ENCODE data around the gene NAA20.

The NAA20 gene

DNA sequence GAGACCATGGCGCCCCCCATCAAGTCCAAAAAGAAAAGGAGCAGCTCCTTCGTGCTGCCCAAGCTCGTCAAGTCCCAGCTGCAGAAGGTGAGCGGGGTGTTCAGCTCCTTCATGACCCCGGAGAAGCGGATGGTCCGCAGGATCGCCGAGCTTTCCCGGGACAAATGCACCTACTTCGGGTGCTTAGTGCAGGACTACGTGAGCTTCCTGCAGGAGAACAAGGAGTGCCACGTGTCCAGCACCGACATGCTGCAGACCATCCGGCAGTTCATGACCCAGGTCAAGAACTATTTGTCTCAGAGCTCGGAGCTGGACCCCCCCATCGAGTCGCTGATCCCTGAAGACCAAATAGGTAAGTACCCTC is 41.7 kb upstream of the NAA20 start:
- no peak for FAIRE-seq
- no peak for DNase-seq (ENCODE audit: insufficient read length)
- no peak for TF ChIP-seq TAF1 (IDR thresholded peaks at IDR 0.05; ENCODE audit: borderline replicate concordance, low read depth, low read length)
- no peak for TF ChIP-seq POLR2A (IDR thresholded peaks at IDR 0.05; ENCODE audit: low read depth, low read length)
- no peak for TF ChIP-seq POLR2AphosphoS5 (IDR thresholded peaks at IDR 0.05; ENCODE audit: low read depth, low read length)

DNA sequence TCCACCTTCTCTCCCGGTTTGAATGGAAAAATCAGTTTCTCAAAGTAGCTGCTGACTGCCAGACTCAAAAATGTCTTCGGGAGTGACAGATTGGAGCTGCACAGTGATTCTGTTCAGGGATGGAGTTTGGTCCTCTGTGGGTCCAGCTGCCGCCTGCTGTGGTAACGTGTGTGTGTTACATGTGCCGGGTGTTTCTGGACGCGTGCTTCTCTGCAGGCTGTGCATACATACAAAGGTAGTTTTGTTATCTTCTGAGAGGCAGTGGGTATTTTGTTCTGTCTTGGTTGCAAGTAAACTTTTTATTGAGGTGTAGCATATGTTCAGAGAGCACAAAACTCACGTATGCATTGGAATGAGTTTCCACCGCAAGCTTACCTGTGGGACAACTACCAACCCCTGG is 41.3 kb upstream of the NAA20 start:
- TF ChIP-seq POLR2AphosphoS5 (IDR thresholded peaks at IDR 0.05; ENCODE audit: low read depth, low read length) (no peak), TAF1 (IDR thresholded peaks at IDR 0.05; ENCODE audit: borderline replicate concordance, low read depth, low read length) (no peak), POLR2A (IDR thresholded peaks at IDR 0.05; ENCODE audit: low read depth, low read length) (no peak)
- FAIRE-seq (no peak), DNase-seq (ENCODE audit: insufficient read length) (no peak)

DNA sequence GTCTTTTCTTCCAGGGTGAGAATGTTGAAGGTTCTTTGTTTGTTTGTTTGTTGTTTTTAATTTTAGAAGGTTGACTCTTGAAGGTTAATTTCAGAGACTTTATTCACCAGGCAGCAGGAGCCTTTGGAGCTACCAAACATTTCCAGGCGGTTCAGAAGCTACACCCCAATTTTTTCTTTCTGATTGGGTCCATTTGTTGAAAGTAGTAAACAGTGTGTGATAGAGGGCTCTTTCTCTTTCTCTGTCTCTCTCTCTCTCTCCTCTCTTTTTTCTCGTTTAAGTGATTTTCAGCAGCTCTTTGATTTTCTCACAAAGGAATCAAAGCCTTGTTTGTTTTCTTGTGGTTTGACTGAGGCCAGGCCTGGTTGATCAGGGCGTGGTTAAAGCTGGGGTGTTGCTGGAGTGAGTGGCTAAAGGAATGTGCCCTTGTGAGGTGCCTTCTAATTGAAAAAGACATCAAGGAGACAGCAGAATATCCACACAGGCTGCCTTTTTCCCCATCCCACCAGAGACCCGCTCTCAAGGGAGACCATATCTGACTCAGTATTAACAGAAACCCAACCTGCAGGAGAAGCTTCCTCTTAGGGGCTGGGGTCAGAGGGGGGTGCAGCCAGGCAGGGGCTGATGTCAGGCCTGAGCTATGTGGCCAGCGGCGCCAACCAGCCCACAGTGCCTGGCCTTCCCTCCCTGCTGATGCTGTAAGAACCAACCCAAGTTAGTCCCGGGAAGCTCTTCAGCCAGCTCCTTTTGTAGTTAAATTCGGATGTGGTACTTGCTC is 40.4 kb upstream of the NAA20 start:
- FAIRE-seq, result no peak
- no peak for DNase-seq (ENCODE audit: insufficient read length)
- TF ChIP-seq TAF1 (IDR thresholded peaks at IDR 0.05; ENCODE audit: borderline replicate concordance, low read depth, low read length) (no peak), POLR2A (IDR thresholded peaks at IDR 0.05; ENCODE audit: low read depth, low read length) (no peak), POLR2AphosphoS5 (IDR thresholded peaks at IDR 0.05; ENCODE audit: low read depth, low read length) (no peak)

DNA sequence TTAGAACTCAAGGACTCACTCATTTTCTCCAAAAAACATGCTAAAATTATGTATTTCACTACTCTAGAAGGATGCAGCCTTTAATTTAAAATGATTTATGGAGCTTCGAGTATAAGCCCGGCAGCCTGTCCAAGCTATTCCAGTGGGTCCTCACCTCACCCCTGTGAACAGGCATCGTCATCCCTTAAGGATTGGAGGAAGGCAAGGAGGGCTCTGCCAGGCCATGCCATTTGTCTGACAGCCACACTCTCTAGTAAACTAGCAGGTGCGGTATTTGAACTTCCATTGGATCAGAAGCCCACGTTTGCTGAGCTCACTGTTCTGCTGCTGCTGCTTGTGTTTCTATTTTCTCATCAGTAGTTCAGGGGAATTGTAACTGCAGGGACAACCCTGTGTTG is 39.8 kb upstream of the NAA20 start:
- DNase-seq (ENCODE audit: insufficient read length) (no peak), FAIRE-seq (no peak)
- TF ChIP-seq POLR2A (IDR thresholded peaks at IDR 0.05; ENCODE audit: low read depth, low read length), result no peak
- no peak for TF ChIP-seq TAF1 (IDR thresholded peaks at IDR 0.05; ENCODE audit: borderline replicate concordance, low read depth, low read length)
- no peak for TF ChIP-seq POLR2AphosphoS5 (IDR thresholded peaks at IDR 0.05; ENCODE audit: low read depth, low read length)

DNA sequence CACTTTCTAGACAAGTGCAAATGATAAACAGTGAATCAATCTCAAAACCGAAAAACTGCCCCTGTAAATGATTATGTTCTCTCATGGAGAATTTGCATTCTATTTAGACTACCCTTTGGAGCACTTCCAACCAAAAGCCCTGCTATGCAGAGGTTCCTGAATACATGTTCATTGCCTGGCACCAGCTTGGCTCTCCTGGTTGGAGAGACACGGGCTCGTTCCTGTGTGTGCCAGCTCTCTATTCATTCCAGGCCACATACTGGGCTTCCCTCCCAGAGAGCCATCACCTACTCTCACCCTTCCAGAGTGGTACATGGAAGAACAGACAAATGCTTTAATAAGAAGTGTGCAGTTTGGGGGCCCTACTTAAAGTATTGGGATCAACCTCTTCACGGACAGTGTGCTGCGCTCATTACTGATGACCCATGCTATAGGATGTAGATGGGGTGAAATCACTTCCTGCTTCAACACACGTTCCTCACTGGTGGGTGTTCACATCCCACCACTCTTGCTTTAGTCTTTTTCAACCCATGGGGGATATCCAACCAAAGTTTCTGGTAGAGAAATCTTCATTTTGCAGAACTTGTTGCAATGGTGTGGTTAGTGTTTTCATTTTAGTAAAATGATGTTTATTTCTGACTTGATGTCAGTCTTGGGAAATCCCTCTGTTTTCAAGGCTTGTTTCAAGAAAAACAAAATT is 38.5 kb upstream of the NAA20 start:
- DNase-seq (ENCODE audit: insufficient read length), result no peak
- no peak for FAIRE-seq
- no peak for TF ChIP-seq TAF1 (IDR thresholded peaks at IDR 0.05; ENCODE audit: borderline replicate concordance, low read depth, low read length)
- no peak for TF ChIP-seq POLR2A (IDR thresholded peaks at IDR 0.05; ENCODE audit: low read depth, low read length)
- no peak for TF ChIP-seq POLR2AphosphoS5 (IDR thresholded peaks at IDR 0.05; ENCODE audit: low read depth, low read length)

DNA sequence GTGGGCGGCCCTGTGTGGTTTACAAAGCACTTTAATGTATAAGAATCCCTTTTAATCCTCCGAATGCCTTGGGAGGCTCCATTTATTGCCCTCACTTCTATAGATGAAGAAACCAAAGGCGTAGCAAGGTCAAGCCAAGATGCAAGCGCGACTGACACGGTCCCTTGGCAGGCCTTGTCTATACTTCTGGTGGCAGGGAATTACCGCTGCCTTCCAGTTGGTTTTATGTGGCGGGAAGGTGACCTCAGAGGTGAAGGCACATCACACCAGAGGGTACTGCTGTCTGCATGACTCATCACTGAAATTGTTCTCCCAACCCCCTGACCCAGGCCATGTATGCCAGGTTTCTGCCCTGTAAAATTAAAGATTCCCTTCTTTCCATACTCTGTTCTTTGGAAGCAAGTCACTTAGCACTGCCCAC is 36.1 kb upstream of the NAA20 start:
- no peak for DNase-seq (ENCODE audit: insufficient read length)
- TF ChIP-seq TAF1 (IDR thresholded peaks at IDR 0.05; ENCODE audit: borderline replicate concordance, low read depth, low read length) (no peak), POLR2A (IDR thresholded peaks at IDR 0.05; ENCODE audit: low read depth, low read length) (no peak), POLR2AphosphoS5 (IDR thresholded peaks at IDR 0.05; ENCODE audit: low read depth, low read length) (no peak)

DNA sequence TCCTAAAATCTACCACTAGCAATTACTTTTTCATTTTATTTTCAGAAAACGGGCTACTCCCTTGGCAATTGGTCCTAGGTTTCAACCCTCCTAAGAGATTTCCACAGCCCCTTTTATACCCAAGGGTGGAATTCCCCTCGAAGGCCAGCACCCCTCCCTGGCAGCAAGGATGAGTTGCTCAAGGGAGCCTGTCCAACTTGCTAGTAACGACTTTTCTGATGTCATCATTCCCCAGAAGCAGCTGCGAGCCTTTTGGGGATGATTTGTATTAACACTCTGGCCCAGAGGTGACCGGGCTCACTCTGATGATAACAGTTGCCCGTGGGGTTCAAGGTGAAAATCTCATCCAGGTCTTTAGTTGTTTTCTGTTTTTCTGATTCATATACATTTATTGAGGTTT is 30.7 kb upstream of the NAA20 start:
- DNase-seq (ENCODE audit: insufficient read length) (no peak), FAIRE-seq (no peak)
- no peak for TF ChIP-seq POLR2AphosphoS5 (IDR thresholded peaks at IDR 0.05; ENCODE audit: low read depth, low read length)

More for the DNA sequence above, 36.1 kb upstream of the NAA20 start:
- FAIRE-seq, result no peak

DNA sequence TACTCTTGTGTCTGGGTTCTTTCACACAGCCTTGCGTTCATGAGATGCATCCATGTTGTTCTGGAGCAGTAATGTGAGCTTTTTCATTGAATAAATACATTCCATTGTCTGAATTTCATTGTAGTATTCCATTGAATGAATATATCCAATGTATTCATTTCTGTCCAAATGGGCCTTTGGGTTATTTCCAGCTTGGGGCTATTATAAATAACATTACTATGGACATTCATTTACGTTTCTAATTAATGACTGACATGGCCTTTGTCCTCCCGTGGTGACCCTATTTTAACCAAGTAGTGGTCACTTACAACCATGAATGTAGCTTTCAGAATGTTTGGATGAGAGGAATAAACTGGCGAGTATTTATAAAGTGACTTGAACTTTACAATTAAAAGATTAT is 30.1 kb upstream of the NAA20 start:
- no peak for FAIRE-seq
- no peak for TF ChIP-seq TAF1 (IDR thresholded peaks at IDR 0.05; ENCODE audit: borderline replicate concordance, low read depth, low read length)
- no peak for DNase-seq (ENCODE audit: insufficient read length)

DNA sequence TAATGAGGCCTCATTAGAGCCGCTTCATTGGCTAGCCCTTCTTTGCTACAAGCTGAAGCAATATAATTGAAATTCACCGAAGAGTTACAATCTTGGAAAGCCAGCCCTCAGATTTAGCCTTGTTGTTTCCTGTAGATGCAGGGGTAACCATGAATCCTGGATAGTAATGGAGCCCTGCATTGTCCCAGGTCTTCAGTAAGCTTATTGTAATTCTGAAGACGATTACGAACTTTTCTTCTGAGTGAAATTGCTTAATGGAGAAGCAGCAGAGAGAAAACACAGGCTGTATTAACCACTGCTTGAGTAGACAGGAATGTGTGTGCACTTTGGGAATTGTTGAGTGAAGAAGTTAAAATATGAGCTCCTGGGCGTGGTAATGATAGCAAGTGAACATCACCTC is 26.3 kb upstream of the NAA20 start:
- no peak for FAIRE-seq
- TF ChIP-seq TAF1 (IDR thresholded peaks at IDR 0.05; ENCODE audit: borderline replicate concordance, low read depth, low read length) (no peak), POLR2AphosphoS5 (IDR thresholded peaks at IDR 0.05; ENCODE audit: low read depth, low read length) (no peak), POLR2A (IDR thresholded peaks at IDR 0.05; ENCODE audit: low read depth, low read length) (no peak)
- no peak for DNase-seq (ENCODE audit: insufficient read length)

DNA sequence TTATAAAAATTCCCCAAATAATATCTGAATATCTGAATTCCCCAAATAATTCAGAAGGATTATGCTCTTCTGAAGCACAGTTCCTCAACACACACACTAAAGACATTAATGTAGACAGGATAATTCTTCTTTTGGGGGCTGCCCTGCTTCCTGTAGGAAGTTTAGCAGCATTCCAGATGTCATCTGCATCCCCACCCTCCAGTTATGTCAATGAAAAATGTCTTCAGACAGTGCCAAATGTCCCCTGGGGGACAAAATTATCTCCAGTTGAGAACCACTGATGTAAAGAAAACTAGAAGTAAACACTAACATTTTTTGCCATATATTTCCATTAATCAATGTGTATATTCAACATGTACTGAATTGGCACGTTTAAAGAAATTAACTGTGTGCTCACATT is 25.9 kb upstream of the NAA20 start:
- no peak for DNase-seq (ENCODE audit: insufficient read length)
- FAIRE-seq, result no peak
- TF ChIP-seq TAF1 (IDR thresholded peaks at IDR 0.05; ENCODE audit: borderline replicate concordance, low read depth, low read length) (no peak), POLR2AphosphoS5 (IDR thresholded peaks at IDR 0.05; ENCODE audit: low read depth, low read length) (no peak), POLR2A (IDR thresholded peaks at IDR 0.05; ENCODE audit: low read depth, low read length) (no peak)

DNA sequence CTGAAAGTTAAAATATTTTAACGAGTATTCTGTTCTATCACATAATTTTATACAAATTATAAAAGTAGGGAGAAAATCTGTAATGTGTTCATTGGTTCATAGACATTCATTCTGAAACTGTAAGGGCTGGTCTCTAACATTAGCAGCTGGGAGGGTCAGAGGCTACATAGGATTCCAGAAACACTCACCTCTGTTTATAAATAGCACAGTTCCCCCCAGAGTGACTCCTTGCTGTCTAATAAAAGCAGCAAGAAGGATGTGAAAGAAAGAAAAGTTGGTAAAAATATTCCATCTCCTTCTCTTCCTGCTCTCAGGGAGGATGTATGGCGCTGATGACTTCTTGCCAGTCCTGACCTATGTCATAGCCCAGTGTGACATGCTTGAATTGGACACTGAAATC is 25.3 kb upstream of the NAA20 start:
- TF ChIP-seq POLR2A (IDR thresholded peaks at IDR 0.05; ENCODE audit: low read depth, low read length) (no peak), TAF1 (IDR thresholded peaks at IDR 0.05; ENCODE audit: borderline replicate concordance, low read depth, low read length) (no peak), POLR2AphosphoS5 (IDR thresholded peaks at IDR 0.05; ENCODE audit: low read depth, low read length) (no peak)
- FAIRE-seq (no peak), DNase-seq (ENCODE audit: insufficient read length) (no peak)
